GM12865 (cell line): ENCODE measurements around the gene MAGI2.

Experiments
- DNase-seq: peaks from one replicate; pipeline ENCODE4 v3.0.0; 2010; ENCODE audit warnings: low read depth
- H3K4me3 ChIP-seq: 2 replicates; pipeline ENCODE4 v1.5.1; 2011; ENCODE audit warnings: mild to moderate bottlenecking, low read depth, low read length, control low read depth
- CTCF ChIP-seq: IDR thresholded peaks from 2 replicates; pipeline ENCODE4 v1.5.1; 2011; ENCODE audit warnings: low read length, control low read depth, low read depth, inconsistent platforms; ENCODE audit not compliant: insufficient read depth; ENCODE audit errors: missing control alignments

MAGI2 gene

GRCh38 chr7:78215199-78215598 is 1238.3 kb downstream of the MAGI2 start:
- H3K4me3 ChIP-seq: no peak overlapping the region
- no peak for TF ChIP-seq CTCF
- DNase-seq: no peak

GRCh38 chr7:78213402-78213801 is 1240.1 kb downstream of the MAGI2 start:
- TF ChIP-seq CTCF: no peak
- no peak for DNase-seq
- no peak overlapping the region for H3K4me3 ChIP-seq

- H3K4me3 ChIP-seq: no peak overlapping the region
- TF ChIP-seq CTCF: no peak
- no peak for DNase-seq
Observed at GRCh38 chr7:78212476-78213060, 1240.9 kb downstream of the MAGI2 start.

GRCh38 chr7:78207269-78207668 is 1246.2 kb downstream of the MAGI2 start:
- no peak for TF ChIP-seq CTCF
- DNase-seq: no peak

GRCh38 chr7:78206769-78207168 is 1246.7 kb downstream of the MAGI2 start:
- TF ChIP-seq CTCF: no peak
- no peak for DNase-seq
- H3K4me3 ChIP-seq: no peak overlapping the region

More at GRCh38 chr7:78207269-78207668, 1246.2 kb downstream of the MAGI2 start:
- H3K4me3 ChIP-seq: no peak overlapping the region

- TF ChIP-seq CTCF: no peak
- DNase-seq: no peak
- no peak overlapping the region for H3K4me3 ChIP-seq
Observed at GRCh38 chr7:78203042-78203720, 1250.3 kb downstream of the MAGI2 start.

GRCh38 chr7:78198756-78199155 is 1254.7 kb downstream of the MAGI2 start:
- H3K4me3 ChIP-seq: no peak overlapping the region
- no peak for TF ChIP-seq CTCF

More at GRCh38 chr7:78198756-78199155, 1254.7 kb downstream of the MAGI2 start:
- DNase-seq: no peak
